DND-41 (cell line): ENCODE data around the gene CACNA1D.

Experiments used
- ATAC-seq: fragments of 200-7000 bp; cut with Tn5 transposase; 3 replicates; pipeline ENCODE4 v1.9.1; 2021; ENCODE audit warnings: low read depth; ENCODE audit not compliant: insufficient read depth
- DNase-seq: peaks from one replicate; pipeline ENCODE4 v3.0.0-alpha.2; 2020
- H2AFZ ChIP-seq: 2 replicates; pipeline ENCODE4 v1.6.0; 2012; ENCODE audit warnings: low read depth, low read length
- H3K27ac ChIP-seq: 2 replicates; pipeline ENCODE4 v1.5.1; 2012; ENCODE audit warnings: low read length, inconsistent platforms
- H3K27me3 ChIP-seq: fragments of 200-600 bp; sonication (generic); 2 replicates; pipeline ENCODE4 v1.6.0; 2012; ENCODE audit warnings: low read length, mild to moderate bottlenecking, inconsistent platforms; ENCODE audit not compliant: insufficient read depth, poor library complexity
- H3K36me3 ChIP-seq: 2 replicates; pipeline ENCODE4 v1.5.1; 2012; ENCODE audit warnings: low read length, inconsistent platforms; ENCODE audit not compliant: insufficient read depth
- H3K4me1 ChIP-seq: 2 replicates; pipeline ENCODE4 v1.5.1; 2012; ENCODE audit warnings: mild to moderate bottlenecking, low read length; ENCODE audit not compliant: insufficient read depth
- H3K4me2 ChIP-seq: 2 replicates; pipeline ENCODE4 v1.6.0; 2012; ENCODE audit warnings: mild to moderate bottlenecking, moderate library complexity, low read length, inconsistent platforms; ENCODE audit not compliant: insufficient read depth
- H3K4me3 ChIP-seq, 2 experiments: fragments of 200-600 bp in 1 of 2; shearing (Covaris generic) in 1 of 2; 2 replicates each; pipeline ENCODE4 v1.5.1; 2012 to 2016; ENCODE audit warnings: inconsistent platforms in 2 of 2, low read length in 2 of 2, mild to moderate bottlenecking in 2 of 2, low read depth in 1 of 2, moderate library complexity in 1 of 2
- H3K79me2 ChIP-seq: 2 replicates; pipeline ENCODE4 v1.6.0; 2012; ENCODE audit warnings: low read length, inconsistent platforms; ENCODE audit not compliant: insufficient read depth
- H3K9ac ChIP-seq: 2 replicates; pipeline ENCODE4 v1.6.0; 2012; ENCODE audit warnings: low read depth, mild to moderate bottlenecking, inconsistent platforms, low read length, moderate library complexity
- H3K9me3 ChIP-seq: 2 replicates; pipeline ENCODE4 v1.5.1; 2012; ENCODE audit warnings: low read length, moderate library complexity, mild to moderate bottlenecking, inconsistent platforms; ENCODE audit not compliant: insufficient read depth, severe bottlenecking
- H4K20me1 ChIP-seq: 2 replicates; pipeline ENCODE4 v1.6.0; 2012; ENCODE audit warnings: low read length; ENCODE audit not compliant: insufficient read depth
- EZH2 ChIP-seq: IDR thresholded peaks from 3 replicates; pipeline ENCODE4 v1.6.1; 2012; ENCODE audit warnings: borderline replicate concordance, low read depth, mild to moderate bottlenecking, moderate library complexity, low read length, inconsistent platforms; ENCODE audit not compliant: severe bottlenecking
- TF ChIP-seq, protein P1 (sequence below): IDR thresholded peaks from 2 replicates; pipeline ENCODE4 v1.5.1; 2012; ENCODE audit warnings: borderline replicate concordance, low read length, moderate library complexity, mild to moderate bottlenecking; ENCODE audit not compliant: poor library complexity, severe bottlenecking; ENCODE audit errors: extremely low read depth

The CACNA1D gene

DNA sequence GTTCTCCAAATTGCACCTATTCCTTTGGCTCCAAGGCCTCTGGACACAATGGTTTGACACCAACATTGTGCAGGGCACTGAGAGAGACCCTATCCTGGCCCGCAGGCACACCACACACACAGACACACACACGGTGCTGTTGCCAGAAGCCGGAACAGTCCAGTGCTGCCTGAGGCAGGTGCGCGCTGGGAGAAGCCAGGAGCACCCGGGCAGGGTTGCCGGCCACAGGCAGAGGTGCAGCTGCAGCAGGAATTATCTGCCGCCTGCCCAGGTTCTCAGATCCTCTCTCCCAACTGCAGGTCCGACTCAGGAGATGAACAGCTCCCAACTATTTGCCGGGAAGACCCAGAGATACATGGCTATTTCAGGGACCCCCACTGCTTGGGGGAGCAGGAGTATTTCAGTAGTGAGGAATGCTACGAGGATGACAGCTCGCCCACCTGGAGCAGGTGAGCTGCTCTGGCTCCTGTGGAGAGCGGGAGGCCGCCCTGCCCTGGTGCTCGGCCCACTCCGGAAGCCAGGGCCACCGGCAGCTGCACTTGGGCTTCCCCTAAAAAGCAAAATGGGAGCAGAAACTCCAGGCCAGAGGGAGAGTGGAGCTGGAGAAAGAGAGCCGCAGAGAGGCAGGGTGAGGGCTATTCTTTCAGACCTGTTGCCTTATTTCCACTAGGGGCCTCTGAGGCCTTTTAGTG is 308.9 kb downstream of the CACNA1D start:
- H3K4me2 ChIP-seq, result no peak overlapping the region
- H3K4me1 ChIP-seq, result no peaks in the 10 kb centered on the region
- no peaks in the 10 kb centered on the region; the same call in 1 of the 2 replicates for H4K20me1 ChIP-seq
- H3K9me3 ChIP-seq, result no peaks in the 10 kb centered on the region
- no peak overlapping the region for H2AFZ ChIP-seq
- peaks cover 7% of the 10 kb centered on the region for H3K27me3 ChIP-seq
- DNase-seq (no peak), ATAC-seq (no peak)
- no peak overlapping the region for H3K27ac ChIP-seq
- no peaks in the 10 kb centered on the region for H3K36me3 ChIP-seq
- H3K79me2 ChIP-seq, result no peaks in the 10 kb centered on the region
- no peak overlapping the region for H3K9ac ChIP-seq
- H3K4me3 ChIP-seq, result no peak overlapping the region
- TF ChIP-seq EZH2, result no peak
- TF ChIP-seq, protein P1, sequence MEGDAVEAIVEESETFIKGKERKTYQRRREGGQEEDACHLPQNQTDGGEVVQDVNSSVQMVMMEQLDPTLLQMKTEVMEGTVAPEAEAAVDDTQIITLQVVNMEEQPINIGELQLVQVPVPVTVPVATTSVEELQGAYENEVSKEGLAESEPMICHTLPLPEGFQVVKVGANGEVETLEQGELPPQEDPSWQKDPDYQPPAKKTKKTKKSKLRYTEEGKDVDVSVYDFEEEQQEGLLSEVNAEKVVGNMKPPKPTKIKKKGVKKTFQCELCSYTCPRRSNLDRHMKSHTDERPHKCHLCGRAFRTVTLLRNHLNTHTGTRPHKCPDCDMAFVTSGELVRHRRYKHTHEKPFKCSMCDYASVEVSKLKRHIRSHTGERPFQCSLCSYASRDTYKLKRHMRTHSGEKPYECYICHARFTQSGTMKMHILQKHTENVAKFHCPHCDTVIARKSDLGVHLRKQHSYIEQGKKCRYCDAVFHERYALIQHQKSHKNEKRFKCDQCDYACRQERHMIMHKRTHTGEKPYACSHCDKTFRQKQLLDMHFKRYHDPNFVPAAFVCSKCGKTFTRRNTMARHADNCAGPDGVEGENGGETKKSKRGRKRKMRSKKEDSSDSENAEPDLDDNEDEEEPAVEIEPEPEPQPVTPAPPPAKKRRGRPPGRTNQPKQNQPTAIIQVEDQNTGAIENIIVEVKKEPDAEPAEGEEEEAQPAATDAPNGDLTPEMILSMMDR, result no peak

DNA sequence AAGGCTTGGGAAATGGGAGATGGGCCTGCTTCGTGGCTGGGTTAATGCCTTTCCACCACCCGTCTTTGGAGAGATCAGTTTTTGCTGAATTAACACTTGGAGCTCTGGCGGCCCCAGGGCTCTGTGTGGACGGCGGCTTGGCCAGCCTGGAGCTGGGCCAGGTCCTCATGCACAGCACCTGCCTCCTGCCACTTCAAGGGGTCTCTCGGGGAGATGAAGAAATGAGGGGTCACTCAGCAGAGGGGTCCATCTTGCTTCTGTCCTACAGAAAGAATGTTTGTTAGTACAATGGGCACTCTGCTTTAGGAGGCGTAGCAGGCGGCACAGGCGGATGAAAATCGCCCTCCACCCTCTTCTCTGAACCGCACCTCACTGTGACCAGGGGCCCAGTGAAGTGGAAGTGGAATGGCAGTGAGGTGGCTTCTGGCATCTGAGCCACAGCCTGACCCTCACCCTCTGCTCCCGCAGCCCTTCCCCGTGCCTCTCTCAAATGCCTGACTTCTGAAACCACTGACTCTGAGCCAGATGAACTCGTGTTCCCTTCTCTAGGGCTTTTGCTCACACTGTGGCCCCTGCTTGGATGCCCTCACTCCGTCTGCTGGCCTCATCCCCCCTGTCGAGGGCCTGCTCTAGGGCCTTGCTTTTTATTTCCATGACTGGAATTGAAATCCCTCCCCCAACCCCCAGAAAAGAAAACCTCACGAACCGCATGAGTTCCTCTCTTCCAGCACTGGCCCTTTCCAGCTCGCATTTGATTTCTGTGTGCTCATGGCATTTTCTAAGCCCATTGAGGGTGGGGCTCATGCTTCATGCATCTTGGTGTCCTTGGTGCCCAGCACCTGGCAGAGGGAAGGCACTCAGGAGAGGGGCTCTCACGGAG is 309.6 kb downstream of the CACNA1D start:
- H3K9me3 ChIP-seq, result no peaks in the 10 kb centered on the region
- H3K9ac ChIP-seq, result no peak overlapping the region
- ATAC-seq, result no peak
- H3K36me3 ChIP-seq, result no peaks in the 10 kb centered on the region
- no peak overlapping the region for H2AFZ ChIP-seq
- no peaks in the 10 kb centered on the region for H3K4me1 ChIP-seq
- H3K27ac ChIP-seq, result no peak overlapping the region
- TF ChIP-seq EZH2, result no peak
- TF ChIP-seq, protein P1, result no peak
- H3K4me2 ChIP-seq, result no peak overlapping the region
- no peak overlapping the region for H3K4me3 ChIP-seq
- DNase-seq, result no peak
- no peaks in the 10 kb centered on the region; the same call in 1 of the 2 replicates for H4K20me1 ChIP-seq
- H3K27me3 ChIP-seq, result peaks cover 7% of the 10 kb centered on the region
- H3K79me2 ChIP-seq, result no peaks in the 10 kb centered on the region

DNA sequence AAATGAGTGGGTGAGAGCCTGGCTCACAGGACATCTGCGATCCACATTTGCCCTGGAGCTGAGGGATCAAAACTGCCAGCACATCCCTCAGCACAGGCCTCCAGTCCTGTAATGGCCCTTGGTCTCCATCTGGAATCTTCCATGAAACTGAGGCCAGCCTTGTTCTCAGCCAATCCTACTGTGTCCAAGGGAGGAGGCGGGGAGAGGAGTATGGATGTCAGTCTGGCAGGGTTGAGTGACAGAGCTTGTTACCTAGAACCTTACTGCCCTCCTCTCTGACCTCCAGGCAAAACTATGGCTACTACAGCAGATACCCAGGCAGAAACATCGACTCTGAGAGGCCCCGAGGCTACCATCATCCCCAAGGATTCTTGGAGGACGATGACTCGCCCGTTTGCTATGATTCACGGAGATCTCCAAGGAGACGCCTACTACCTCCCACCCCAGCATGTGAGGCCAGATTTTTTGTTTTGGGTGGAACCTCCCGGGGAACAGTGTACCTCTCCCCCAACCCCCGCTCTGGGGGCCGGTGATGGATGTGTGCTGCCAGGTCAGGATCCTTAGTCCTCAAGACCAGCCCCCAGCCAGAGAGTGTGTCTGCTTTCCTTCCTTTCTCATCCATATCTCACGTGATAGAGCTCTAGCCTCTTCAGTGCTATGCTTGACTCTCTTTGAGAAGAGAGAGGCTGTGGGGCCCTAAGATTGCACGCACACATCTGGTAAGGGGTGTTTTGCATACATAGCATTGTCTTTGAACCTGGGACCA is 310.5 kb downstream of the CACNA1D start:
- H3K79me2 ChIP-seq, result no peaks in the 10 kb centered on the region
- H2AFZ ChIP-seq, result no peak overlapping the region
- H3K4me2 ChIP-seq, result no peak overlapping the region
- H3K9me3 ChIP-seq, result no peaks in the 10 kb centered on the region
- H3K27ac ChIP-seq, result no peak overlapping the region
- ATAC-seq (no peak), DNase-seq (no peak)
- H4K20me1 ChIP-seq, result no peaks in the 10 kb centered on the region; the same call in 1 of the 2 replicates
- TF ChIP-seq, protein P1, result no peak
- no peak for TF ChIP-seq EZH2
- H3K4me3 ChIP-seq, result no peak overlapping the region
- no peaks in the 10 kb centered on the region for H3K36me3 ChIP-seq
- peaks cover 7% of the 10 kb centered on the region for H3K27me3 ChIP-seq
- no peak overlapping the region for H3K9ac ChIP-seq
- H3K4me1 ChIP-seq, result no peaks in the 10 kb centered on the region
